CD14-positive monocyte (primary cell): ENCODE results near the gene NCR1. TPM values are rescaled to one million over a fixed set of nuclear protein-coding genes. Genes with fewer than 3 reads are reported as not detected.
"Not testable (repeated sequence)": the region's sequence is repeated elsewhere in the genome, so short reads cannot be mapped to it uniquely, and the experiment has no call there.

Experiments
- DNase-seq, 3 donors: peaks; one replicate each; pipeline ENCODE4 v3.0.0-alpha.2; 2011 to 2022
- H2AFZ ChIP-seq: 2 replicates; pipeline ENCODE4 v1.6.0; 2012; ENCODE audit warnings: mild to moderate bottlenecking, low read depth, low read length, inconsistent platforms; ENCODE audit not compliant: insufficient read depth, poor library complexity, severe bottlenecking
- H3K27ac ChIP-seq, 2 donors: 1 replicate in 1 of 2; 2 replicates in 1 of 2; pipeline ENCODE4 v1.5.1; 2012 to 2013; ENCODE audit warnings: low read length in 2 of 2, control low read depth in 1 of 2, inconsistent platforms in 1 of 2, low read depth in 1 of 2, mild to moderate bottlenecking in 1 of 2
- H3K27me3 ChIP-seq, 2 donors: one replicate each; pipeline versions ENCODE4 v1.6.0 to v1.6.1; 2011 to 2013; ENCODE audit warnings: low read length in 2 of 2; ENCODE audit not compliant: control insufficient read depth in 2 of 2, insufficient read depth in 2 of 2
- H3K36me3 ChIP-seq, 2 donors: replicated peaks in 1 of 2; 1 replicate in 1 of 2; 2 replicates in 1 of 2; pipeline versions ENCODE4 v1.5.1 to v1.6.1; 2012 to 2013; ENCODE audit warnings: low read length in 2 of 2, control low read depth in 1 of 2, inconsistent platforms in 1 of 2, mild to moderate bottlenecking in 1 of 2; ENCODE audit not compliant: insufficient read depth in 2 of 2, control insufficient read depth in 1 of 2
- H3K4me1 ChIP-seq, 2 donors: 1 replicate in 1 of 2; 2 replicates in 1 of 2; pipeline versions ENCODE4 v1.5.1 to v1.6.1; 2012 to 2013; ENCODE audit warnings: low read length in 2 of 2, control low read depth in 1 of 2, inconsistent platforms in 1 of 2, mild to moderate bottlenecking in 1 of 2, moderate library complexity in 1 of 2; ENCODE audit not compliant: insufficient read depth in 2 of 2, control insufficient read depth in 1 of 2
- H3K4me2 ChIP-seq: replicated peaks from 2 replicates; pipeline ENCODE3; 2012; ENCODE audit warnings: low read length, moderate library complexity, mild to moderate bottlenecking; ENCODE audit not compliant: poor library complexity, severe bottlenecking; ENCODE audit errors: extremely low read depth
- H3K4me3 ChIP-seq, 3 experiments: fragments of 200-600 bp in 1 of 3; sonication (generic) in 1 of 3; replicated peaks in 1 of 3; 1 replicate in 2 of 3; 2 replicates in 1 of 3; pipeline ENCODE4 v1.5.1; 2011 to 2013; ENCODE audit warnings: low read length in 3 of 3, mild to moderate bottlenecking in 3 of 3, control low read depth in 2 of 3, low read depth in 2 of 3, inconsistent platforms in 1 of 3, moderate library complexity in 1 of 3
- H3K79me2 ChIP-seq: 2 replicates; pipeline ENCODE4 v1.6.0; 2012; ENCODE audit warnings: mild to moderate bottlenecking, control low read depth, inconsistent platforms, low read length, moderate library complexity; ENCODE audit not compliant: insufficient read depth
- H3K9ac ChIP-seq: 2 replicates; pipeline ENCODE4 v1.6.0; 2017; ENCODE audit warnings: low read length, mild to moderate bottlenecking; ENCODE audit not compliant: insufficient read depth, poor library complexity, severe bottlenecking
- H3K9me3 ChIP-seq, 2 donors: replicated peaks in 1 of 2; 1 replicate in 1 of 2; 2 replicates in 1 of 2; pipeline versions ENCODE4 v1.5.1 to v1.6.1; 2012 to 2013; ENCODE audit warnings: low read length in 2 of 2, control low read depth in 1 of 2; ENCODE audit not compliant: control insufficient read depth in 1 of 2, insufficient read depth in 1 of 2
- H4K20me1 ChIP-seq: 2 replicates; pipeline ENCODE4 v1.6.0; 2012; ENCODE audit warnings: mild to moderate bottlenecking, low read length, control low read depth, moderate library complexity; ENCODE audit not compliant: insufficient read depth
- H3K27ac Mint-ChIP-seq, 7 donors: one replicate each; pipeline ENCODE4 v1.8.0; 2020; ENCODE audit warnings: mild to moderate bottlenecking in 7 of 7, mixed read lengths in 7 of 7, moderate library complexity in 6 of 7, inconsistent platforms in 2 of 7
- H3K27me3 Mint-ChIP-seq, 3 donors: one replicate each; pipeline ENCODE4 v1.8.0; 2021 to 2022; ENCODE audit warnings: low read depth in 3 of 3, mild to moderate bottlenecking in 3 of 3, mixed read lengths in 3 of 3, moderate library complexity in 3 of 3, inconsistent platforms in 1 of 3
- H3K36me3 Mint-ChIP-seq, 2 donors: one replicate each; pipeline ENCODE4 v1.8.0; 2020; ENCODE audit warnings: mixed read lengths in 2 of 2, inconsistent platforms in 1 of 2, mild to moderate bottlenecking in 1 of 2
- H3K4me1 Mint-ChIP-seq: one replicate; pipeline ENCODE4 v1.8.0; 2020; ENCODE audit warnings: mild to moderate bottlenecking, mixed read lengths
- H3K4me3 Mint-ChIP-seq, 2 donors: one replicate each; pipeline ENCODE4 v1.8.0; 2020; ENCODE audit warnings: mild to moderate bottlenecking in 2 of 2, mixed read lengths in 2 of 2, moderate library complexity in 1 of 2
- H3K9me3 Mint-ChIP-seq, 7 donors: one replicate each; pipeline ENCODE4 v1.8.0; 2020 to 2022; ENCODE audit warnings: mixed read lengths in 7 of 7, mild to moderate bottlenecking in 6 of 7, moderate library complexity in 6 of 7, inconsistent platforms in 2 of 7
- CTCF ChIP-seq: fragments of 200-600 bp; IDR thresholded peaks from one replicate; pipeline ENCODE4 v1.8.0; 2022; ENCODE audit warnings: antibody characterized with exemption, mild to moderate bottlenecking
- WGBS: methylation state at CpG from one replicate; pipeline ENCODE4 v1.1.5; 2013; ENCODE audit warnings: missing lambda C conversion rate; ENCODE audit not compliant: insufficient coverage; 5-methylcytosine and 5-hydroxymethylcytosine counted together
- intact Hi-C, 2 donors: fragments of 100-400 bp; cut with micrococcal nuclease; formaldehyde crosslinking; loops; one replicate each; pipeline versions ENCODE4 v1.15.0 to v1.15.1; 2023
- polyA plus RNA-seq, 3 donors: library from polyadenylated mRNA; depleted of rRNA in 1 of 3; unstranded in 2 of 3; stranded (reverse) in 1 of 3; fragments of 300-500 nt in 2 of 3; fragments of >200 nt in 1 of 3; fragmentation: Illumina TruSeq in 2 of 3; gene quantifications; 1 replicate in 2 of 3; 2 replicates in 1 of 3; pipeline ENCODE4 v1.2.3, GENCODE V29; 2012 to 2021

NCR1 gene
- polyA plus RNA-seq, 3 donors, result 0.20 to 0.43 TPM; not detected in 1

DNA sequence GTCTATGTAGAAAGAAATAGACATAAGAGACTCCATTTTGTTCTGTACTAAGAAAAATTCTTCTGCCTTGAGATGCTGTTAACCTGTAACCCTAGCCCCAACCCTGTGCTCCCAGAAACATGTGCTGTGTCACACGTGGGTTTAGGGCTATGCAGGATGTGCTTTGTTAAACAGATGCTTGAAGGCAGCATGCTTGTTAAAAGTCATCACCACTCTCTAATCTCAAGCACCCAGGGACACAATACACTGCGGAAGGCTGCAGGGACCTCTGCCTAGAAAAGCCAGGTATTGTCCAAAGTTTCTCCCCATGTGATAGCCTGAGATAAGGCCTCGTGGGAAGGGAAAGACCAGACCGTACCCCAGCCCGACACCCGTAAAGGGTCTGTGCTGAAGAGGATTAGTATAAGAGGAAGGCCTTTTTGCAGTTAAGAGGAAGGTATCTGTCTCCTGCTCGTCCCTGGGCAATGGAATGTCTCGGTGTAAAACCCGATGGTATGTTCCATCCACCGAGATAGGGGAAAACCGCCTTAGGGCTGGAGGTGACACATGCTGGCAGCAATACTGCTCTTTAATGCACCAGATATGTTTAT is 37.9 kb downstream of the NCR1 start:
- H3K27me3 ChIP-seq, result peaks cover 0 to 11% of the 10 kb centered on the region in 2 donors
- H3K9ac ChIP-seq, H4K20me1 ChIP-seq, H3K27ac Mint-ChIP-seq, intact Hi-C loops, H3K4me2 ChIP-seq, H3K4me3 Mint-ChIP-seq, H3K36me3 Mint-ChIP-seq, H3K4me1 Mint-ChIP-seq, H3K4me3 ChIP-seq, H3K4me1 ChIP-seq, H3K36me3 ChIP-seq, H3K9me3 Mint-ChIP-seq, H2AFZ ChIP-seq, H3K9me3 ChIP-seq, H3K79me2 ChIP-seq, H3K27ac ChIP-seq: not testable (repeated sequence)
- 74% methylated on average over 7 of the region's 11 CpGs for whole genome bisulfite sequencing
- peaks cover 22 to 35% (median 30%) of the 10 kb centered on the region in 3 donors for H3K27me3 Mint-ChIP-seq
- DNase-seq, result peak in 1 of 3 donors; percentile 25

DNA sequence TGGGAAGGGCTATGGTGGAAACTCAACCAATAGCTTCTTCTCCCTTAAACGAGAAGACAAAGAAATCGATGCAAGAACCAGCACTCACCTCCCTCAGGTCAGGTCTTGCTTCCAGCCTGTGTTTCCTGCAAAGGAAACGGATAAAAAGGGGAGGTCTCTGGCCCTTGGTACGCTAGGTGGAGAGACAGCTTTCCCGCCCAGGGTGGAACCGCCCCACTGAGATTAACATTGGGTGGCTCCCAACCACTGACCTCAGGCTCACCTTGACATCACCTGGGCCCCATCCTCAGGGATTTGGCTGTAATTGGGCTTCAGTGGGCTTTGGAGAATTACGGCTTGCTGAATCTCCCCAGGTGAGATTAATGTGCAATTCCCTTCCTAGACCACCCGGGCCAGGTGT is 41.4 kb downstream of the NCR1 start, which contains the start of gene NLRP7:
NLRP7 (minus strand) TSS at position 150 of the 400 bp plus-strand sequence.
- no peaks in the 10 kb centered on the region for H3K27me3 ChIP-seq
- no peak within 1 kb of the TSS for H3K27ac Mint-ChIP-seq
- peaks cover 10 to 13% of the 10 kb centered on the region in 2 donors for H3K4me1 ChIP-seq
- no peak for DNase-seq
- H3K4me2 ChIP-seq, result no peak within 1 kb of the TSS
- no peak within 1 kb of the TSS for H3K27ac ChIP-seq
- H3K9me3 ChIP-seq, result peaks cover 0 to 6% of the 10 kb centered on the region in 2 donors
- peaks cover 23% of the 10 kb centered on the region for H3K4me1 Mint-ChIP-seq
- no peaks in the 10 kb centered on the region for H4K20me1 ChIP-seq
- peaks cover 10 to 20% (median 13%) of the 10 kb centered on the region in 3 donors for H3K27me3 Mint-ChIP-seq
- no peak within 1 kb of the TSS for H3K9ac ChIP-seq
- H3K79me2 ChIP-seq, result no peaks in the 10 kb centered on the region
- no peak within 1 kb of the TSS for H2AFZ ChIP-seq
- H3K9me3 Mint-ChIP-seq, result peaks cover 0 to 7% (median 0%) of the 10 kb centered on the region in 7 donors
- intact Hi-C loops, result no loop called here
- H3K36me3 ChIP-seq, result no peaks in the 10 kb centered on the region
- H3K4me3 ChIP-seq, result no peak within 1 kb of the TSS
- WGBS, result 100% methylated on average over 1 of the region's 8 CpGs
- no peak within 1 kb of the TSS for H3K4me3 Mint-ChIP-seq
- no peaks in the 10 kb centered on the region for H3K36me3 Mint-ChIP-seq
- no peak for TF ChIP-seq CTCF
